OCI-LY1 (cell line): ENCODE measurements around the gene EYS.

Experiments used
- H2AFZ ChIP-seq: fragments of 200-600 bp; sonication (generic), shearing (Covaris generic); 2 replicates; pipeline ENCODE4 v1.6.0; 2014; ENCODE audit warnings: antibody characterized with exemption, mild to moderate bottlenecking, low read length
- H3F3A ChIP-seq: fragments of 200-600 bp; sonication (generic), shearing (Covaris generic); 2 replicates; pipeline ENCODE4 v1.6.0; 2014; ENCODE audit warnings: mild to moderate bottlenecking, antibody characterized with exemption, low read length, moderate library complexity; ENCODE audit not compliant: insufficient read depth
- H3K27ac ChIP-seq: fragments of 200-600 bp; sonication (generic); 2 replicates; pipeline ENCODE4 v1.5.1; 2014; ENCODE audit warnings: low read length, mixed run types, mild to moderate bottlenecking, low read depth; ENCODE audit not compliant: poor library complexity, severe bottlenecking
- H3K27me3 ChIP-seq: fragments of 200-600 bp; sonication (generic); 2 replicates; pipeline ENCODE4 v1.6.0; 2014; ENCODE audit warnings: antibody characterized with exemption, mild to moderate bottlenecking, low read length, moderate library complexity; ENCODE audit not compliant: insufficient read depth
- H3K36me3 ChIP-seq: fragments of 200-600 bp; sonication (generic); 2 replicates; pipeline ENCODE4 v1.6.1; 2014; ENCODE audit warnings: mild to moderate bottlenecking, antibody characterized with exemption, low read length, moderate library complexity, mixed read lengths; ENCODE audit not compliant: insufficient read depth
- H3K4me1 ChIP-seq: fragments of 200-600 bp; sonication (generic); 2 replicates; pipeline ENCODE4 v1.5.1; 2014; ENCODE audit warnings: mild to moderate bottlenecking, low read length, moderate library complexity; ENCODE audit not compliant: insufficient read depth, severe bottlenecking
- H3K4me2 ChIP-seq: fragments of 200-600 bp; sonication (generic), shearing (Covaris generic); 2 replicates; pipeline ENCODE4 v1.6.1; 2014; ENCODE audit warnings: low read length
- H3K4me3 ChIP-seq: fragments of 200-600 bp; sonication (generic); 2 replicates; pipeline ENCODE4 v1.5.1; 2014; ENCODE audit warnings: low read length, low read depth, mild to moderate bottlenecking, mixed read lengths; ENCODE audit not compliant: poor library complexity, severe bottlenecking
- H3K79me2 ChIP-seq: fragments of 200-600 bp; shearing (Covaris generic); 2 replicates; pipeline ENCODE4 v1.6.1; 2016; ENCODE audit warnings: mixed run types, low read length, mixed read lengths; ENCODE audit not compliant: insufficient read depth
- H3K9ac ChIP-seq: fragments of 200-600 bp; sonication (generic), shearing (Covaris generic); 2 replicates; pipeline ENCODE4 v1.6.1; 2014; ENCODE audit warnings: mild to moderate bottlenecking, low read length, mixed read lengths
- H3K9me2 ChIP-seq: fragments of 200-600 bp; sonication (generic), shearing (Covaris generic); 2 replicates; pipeline ENCODE4 v1.6.1; 2014; ENCODE audit warnings: low read depth, mild to moderate bottlenecking, low read length, mixed read lengths
- H3K9me3 ChIP-seq: fragments of 200-600 bp; shearing (Covaris generic); 2 replicates; pipeline ENCODE4 v1.6.1; 2014; ENCODE audit warnings: low read length, mixed read lengths
- H4K20me1 ChIP-seq: fragments of 200-600 bp; sonication (generic), shearing (Covaris generic); 2 replicates; pipeline ENCODE4 v1.6.0; 2016; ENCODE audit warnings: mild to moderate bottlenecking, low read length; ENCODE audit not compliant: insufficient read depth
- EZH2 ChIP-seq: fragments of 200-600 bp; sonication (generic), shearing (Covaris generic); IDR thresholded peaks from 2 replicates; pipeline ENCODE4 v1.8.0; 2017; ENCODE audit warnings: borderline replicate concordance, mixed run types, mild to moderate bottlenecking, antibody characterized with exemption, low read length, moderate library complexity, mixed read lengths
- TF ChIP-seq, protein P1 (sequence below): fragments of 200-600 bp; sonication (generic), shearing (Covaris generic); IDR thresholded peaks from 2 replicates; pipeline ENCODE4 v1.5.1; 2017; ENCODE audit warnings: mild to moderate bottlenecking, antibody characterized with exemption, low read length, moderate library complexity, mixed read lengths

EYS gene

DNA sequence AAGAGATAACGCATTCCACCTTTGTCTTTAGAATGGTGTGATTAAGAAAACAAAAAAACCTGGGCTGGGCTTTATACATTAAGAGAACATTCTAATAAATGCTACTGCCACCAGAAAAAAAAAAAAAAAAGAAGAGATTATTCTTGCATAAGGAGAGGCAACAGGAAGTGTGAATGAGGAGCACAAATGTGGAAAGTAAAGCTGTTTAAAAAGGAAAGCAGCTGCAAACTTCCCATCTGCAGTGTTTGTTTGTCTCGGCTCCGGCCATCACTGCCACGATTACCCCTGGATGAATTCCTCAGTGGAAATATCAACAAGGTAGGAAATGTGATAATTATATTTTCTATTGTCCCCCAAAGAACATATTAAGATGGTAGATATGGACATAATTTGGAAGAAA, 1847.5 kb downstream of the EYS start:
- Histone ChIP-seq H3K9ac (no peak overlapping the region), H3K4me2 (no peak overlapping the region), H2AFZ (no peak overlapping the region), H4K20me1 (no peaks in the 10 kb centered on the region), H3K9me3 (no peaks in the 10 kb centered on the region), H3K4me1 (no peaks in the 10 kb centered on the region), H3K4me3 (no peak overlapping the region), H3K36me3 (no peaks in the 10 kb centered on the region), H3K9me2 (no peaks in the 10 kb centered on the region), H3K79me2 (no peaks in the 10 kb centered on the region), H3K27ac (no peak overlapping the region), H3K27me3 (no peaks in the 10 kb centered on the region), H3F3A (no peaks in the 10 kb centered on the region)
- no peak for TF ChIP-seq EZH2
- TF ChIP-seq, protein P1, sequence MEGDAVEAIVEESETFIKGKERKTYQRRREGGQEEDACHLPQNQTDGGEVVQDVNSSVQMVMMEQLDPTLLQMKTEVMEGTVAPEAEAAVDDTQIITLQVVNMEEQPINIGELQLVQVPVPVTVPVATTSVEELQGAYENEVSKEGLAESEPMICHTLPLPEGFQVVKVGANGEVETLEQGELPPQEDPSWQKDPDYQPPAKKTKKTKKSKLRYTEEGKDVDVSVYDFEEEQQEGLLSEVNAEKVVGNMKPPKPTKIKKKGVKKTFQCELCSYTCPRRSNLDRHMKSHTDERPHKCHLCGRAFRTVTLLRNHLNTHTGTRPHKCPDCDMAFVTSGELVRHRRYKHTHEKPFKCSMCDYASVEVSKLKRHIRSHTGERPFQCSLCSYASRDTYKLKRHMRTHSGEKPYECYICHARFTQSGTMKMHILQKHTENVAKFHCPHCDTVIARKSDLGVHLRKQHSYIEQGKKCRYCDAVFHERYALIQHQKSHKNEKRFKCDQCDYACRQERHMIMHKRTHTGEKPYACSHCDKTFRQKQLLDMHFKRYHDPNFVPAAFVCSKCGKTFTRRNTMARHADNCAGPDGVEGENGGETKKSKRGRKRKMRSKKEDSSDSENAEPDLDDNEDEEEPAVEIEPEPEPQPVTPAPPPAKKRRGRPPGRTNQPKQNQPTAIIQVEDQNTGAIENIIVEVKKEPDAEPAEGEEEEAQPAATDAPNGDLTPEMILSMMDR = no peak

DNA sequence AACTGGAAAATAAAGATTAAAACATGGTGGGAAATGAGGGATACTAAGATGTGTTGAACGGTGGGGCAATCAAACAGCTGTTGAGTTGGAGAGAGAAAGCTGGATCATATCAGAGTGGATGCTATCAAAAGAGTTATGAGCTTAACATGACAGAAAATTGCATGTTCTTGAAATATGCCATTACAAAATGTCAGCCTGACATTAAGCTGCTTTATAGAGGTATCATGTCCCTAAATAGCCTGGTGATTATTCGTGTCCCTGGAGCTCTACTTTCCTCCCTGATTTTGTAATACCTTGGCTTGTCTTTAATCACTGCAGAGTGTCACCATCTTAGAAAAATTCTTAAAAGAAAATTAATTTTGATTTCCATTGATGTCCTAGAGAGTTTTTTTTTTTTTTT, 1848.3 kb downstream of the EYS start:
- Histone ChIP-seq H3K4me2 (no peak overlapping the region), H3K4me1 (no peaks in the 10 kb centered on the region), H3K79me2 (no peaks in the 10 kb centered on the region), H3K36me3 (no peaks in the 10 kb centered on the region), H3K27ac (no peak overlapping the region), H3K9ac (no peak overlapping the region), H3K9me3 (no peaks in the 10 kb centered on the region), H3K4me3 (no peak overlapping the region), H4K20me1 (no peaks in the 10 kb centered on the region), H3K27me3 (no peaks in the 10 kb centered on the region), H3F3A (no peaks in the 10 kb centered on the region), H3K9me2 (no peaks in the 10 kb centered on the region), H2AFZ (no peak overlapping the region)
- TF ChIP-seq, protein P1 = no peak
- TF ChIP-seq EZH2 = no peak

DNA sequence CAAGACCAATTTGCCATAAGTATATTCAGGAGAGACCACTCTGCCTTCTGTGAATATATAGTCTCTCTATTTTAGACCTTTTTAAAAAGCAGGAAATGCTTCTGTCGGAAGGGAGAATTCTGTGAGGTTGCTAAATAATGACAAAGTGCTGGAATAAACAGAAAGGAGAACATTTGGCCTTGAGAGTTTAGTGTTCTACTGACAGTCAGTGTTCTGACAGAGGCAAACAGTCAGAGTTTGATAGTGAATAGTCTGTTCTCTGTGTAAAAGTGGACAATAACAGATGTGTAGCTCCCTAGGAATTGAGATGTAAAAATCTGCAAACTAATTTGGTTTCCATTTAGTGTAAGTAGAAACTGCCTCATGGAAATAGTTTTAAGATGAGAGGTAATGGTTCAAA, 1850.8 kb downstream of the EYS start:
- Histone ChIP-seq H3K27ac (no peak overlapping the region), H2AFZ (no peak overlapping the region), H3K79me2 (no peaks in the 10 kb centered on the region), H3K36me3 (no peaks in the 10 kb centered on the region), H3K9me3 (no peaks in the 10 kb centered on the region), H3K4me3 (no peak overlapping the region), H3K9ac (no peak overlapping the region), H3K9me2 (no peaks in the 10 kb centered on the region), H3F3A (no peaks in the 10 kb centered on the region), H3K27me3 (no peaks in the 10 kb centered on the region), H3K4me1 (no peaks in the 10 kb centered on the region), H4K20me1 (no peaks in the 10 kb centered on the region), H3K4me2 (no peak overlapping the region)
- TF ChIP-seq, protein P1 = no peak
- no peak for TF ChIP-seq EZH2
